ENCODE measurements around the gene EBF3.

The EBF3 gene

DNA sequence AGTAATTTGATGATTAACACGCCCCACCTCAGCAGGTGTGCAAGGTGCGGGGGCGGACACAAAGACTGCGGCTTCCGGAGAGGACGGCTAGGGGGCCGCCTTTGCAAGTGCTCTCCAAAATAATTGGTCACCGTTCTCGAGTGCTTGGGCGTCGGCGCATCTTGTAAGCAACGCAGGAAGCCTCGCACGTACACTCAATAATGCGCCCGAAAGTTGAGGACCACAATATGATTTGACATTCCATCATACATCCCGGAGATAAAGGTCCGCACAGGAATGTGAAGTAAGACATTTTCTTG, 114.7 kb downstream of the EBF3 start:
- no peak for DNase-seq

DNA sequence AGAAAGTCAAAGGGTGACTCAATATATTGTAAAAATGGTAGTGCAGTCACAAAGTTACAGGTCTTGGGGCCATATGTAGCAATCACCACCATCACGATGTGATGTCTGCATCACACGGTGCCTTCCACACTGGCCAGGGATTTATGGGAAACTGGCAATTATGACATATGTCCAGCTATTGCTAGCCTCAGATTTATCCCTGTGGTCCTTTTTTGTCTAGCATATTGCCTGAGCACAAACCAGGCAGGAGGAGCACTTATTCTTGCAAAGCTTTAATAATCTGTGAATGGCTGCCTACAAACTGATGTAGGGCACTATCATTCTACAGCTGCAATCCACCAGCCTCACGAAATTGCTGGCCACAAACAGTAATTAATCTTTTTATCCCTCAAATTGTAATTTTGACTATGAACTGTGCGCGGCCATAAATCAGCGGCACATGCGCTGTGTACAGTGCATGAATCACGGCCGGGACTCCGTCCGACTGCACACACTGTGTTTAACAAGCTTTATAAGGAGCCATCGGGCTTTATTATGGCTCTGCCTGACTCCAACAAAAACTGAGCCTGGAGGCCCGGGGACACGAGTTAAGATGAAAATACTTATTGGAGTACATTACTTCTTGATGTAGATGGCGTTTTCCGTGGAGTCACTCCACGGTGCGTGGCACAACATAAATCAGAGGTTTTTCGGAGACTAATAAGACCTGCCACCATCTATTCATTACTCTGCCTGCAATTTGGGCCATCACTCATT, 115.2 kb downstream of the EBF3 start:
- DNase-seq = no peak

DNA sequence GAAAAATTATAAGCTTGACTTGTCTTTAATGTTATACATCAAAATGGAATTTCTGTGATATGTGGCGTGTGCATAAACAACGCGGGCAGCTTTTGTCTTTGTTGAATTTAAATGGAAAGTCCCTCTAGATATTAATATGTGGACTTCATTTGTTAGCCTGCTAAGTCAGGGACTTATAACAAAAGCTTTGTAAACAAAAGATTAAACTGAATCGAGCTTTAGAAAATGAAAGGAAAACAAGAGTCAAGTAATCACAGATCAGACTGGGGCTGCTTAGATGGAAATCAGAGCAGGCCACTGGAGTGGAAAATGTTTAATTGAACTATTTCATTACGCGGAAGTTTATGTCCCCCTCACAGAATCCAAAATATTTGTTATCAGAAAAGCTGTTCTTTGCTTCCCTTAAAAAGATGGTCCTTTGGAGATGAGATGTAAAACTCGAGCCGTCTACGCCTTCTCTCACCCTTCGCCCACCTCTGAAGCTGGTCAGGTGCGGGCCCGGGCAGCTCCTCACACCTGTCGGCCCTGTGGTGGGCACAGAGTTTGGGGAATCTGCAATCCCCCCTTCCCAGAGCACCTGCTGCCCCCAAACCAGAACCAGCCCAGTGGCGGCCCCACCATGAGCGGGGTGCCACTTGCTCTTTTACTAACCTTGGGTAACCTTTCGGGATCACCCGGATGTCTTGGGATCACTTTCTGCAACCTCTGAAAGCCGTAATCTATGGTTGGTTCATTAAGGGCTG, 116.2 kb downstream of the EBF3 start:
- DNase-seq = no peak

DNA sequence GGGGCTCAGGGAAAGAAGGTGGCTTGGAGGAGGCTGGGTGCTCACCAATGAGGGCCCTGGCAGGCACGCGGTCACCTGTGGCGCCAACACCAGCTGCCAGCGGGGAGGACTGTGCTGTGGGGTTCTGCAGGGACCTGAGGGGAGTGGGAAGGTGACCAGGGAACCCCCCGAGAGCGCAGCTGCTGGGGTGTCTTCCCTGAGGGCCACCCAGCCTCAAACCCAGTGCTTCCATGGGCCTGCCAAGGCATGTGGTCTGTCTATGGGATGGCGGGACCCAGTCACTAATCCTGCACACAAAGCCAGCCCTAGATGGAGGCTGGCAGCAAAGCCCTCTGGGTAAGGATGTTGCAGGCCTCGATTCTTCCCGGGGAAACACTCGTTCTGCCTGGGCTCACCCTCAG, 117.1 kb downstream of the EBF3 start:
- DNase-seq = no peak

DNA sequence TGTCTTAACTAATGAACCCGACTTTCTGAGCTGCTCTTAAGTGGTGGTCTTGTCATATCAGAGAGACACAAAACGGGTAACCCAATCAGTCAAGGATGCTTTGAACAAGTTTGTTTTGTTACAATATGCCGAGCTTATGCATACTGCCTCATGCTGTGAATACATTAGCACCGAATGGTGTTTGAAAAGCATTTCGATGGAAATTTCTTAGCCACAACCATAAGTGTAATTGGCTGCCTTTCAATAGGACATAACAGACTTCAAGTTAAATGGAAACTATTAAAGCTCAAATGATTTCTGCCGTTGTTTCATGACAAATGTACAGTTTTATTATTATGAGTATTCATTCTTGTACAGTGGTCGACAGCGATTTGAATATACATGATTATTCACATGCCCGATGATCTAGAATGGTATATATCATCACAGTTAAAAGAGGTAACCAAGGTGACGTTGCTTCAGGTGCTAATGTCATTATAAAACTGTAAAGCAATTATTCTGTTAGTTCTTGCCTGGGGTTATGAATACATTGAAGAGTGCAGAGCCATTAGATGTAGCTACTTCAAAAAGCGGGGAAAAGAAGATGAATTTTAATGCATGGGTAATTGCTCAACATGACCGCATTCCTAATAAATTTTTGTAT, 118.8 kb downstream of the EBF3 start:
- no peak for DNase-seq

DNA sequence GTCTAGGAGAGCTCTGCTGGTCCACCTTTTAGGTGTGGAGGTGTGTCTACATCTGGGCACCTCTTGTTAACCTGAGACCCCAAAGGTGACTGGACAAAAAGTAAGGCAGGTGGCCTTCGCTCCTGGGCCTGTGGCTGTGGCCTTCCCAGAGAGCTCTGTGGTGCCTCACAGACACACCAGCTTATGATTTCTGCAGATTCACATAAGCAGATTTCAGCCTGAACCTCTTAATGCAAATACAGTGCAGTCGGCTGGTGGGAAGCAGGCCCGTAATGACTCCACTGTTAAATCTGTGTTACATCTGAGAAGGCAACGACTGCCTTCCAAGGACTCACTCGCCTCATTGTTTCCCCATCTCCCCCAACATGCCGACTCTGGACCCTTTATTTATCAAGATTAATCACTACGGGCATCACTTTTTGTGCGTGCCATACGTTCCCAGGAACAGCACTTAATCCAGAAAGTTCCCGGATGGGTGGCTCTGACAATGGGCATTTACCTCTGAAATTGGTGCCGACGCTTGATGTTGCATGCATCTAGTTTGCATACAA, 119.8 kb downstream of the EBF3 start:
- no peak for DNase-seq

DNA sequence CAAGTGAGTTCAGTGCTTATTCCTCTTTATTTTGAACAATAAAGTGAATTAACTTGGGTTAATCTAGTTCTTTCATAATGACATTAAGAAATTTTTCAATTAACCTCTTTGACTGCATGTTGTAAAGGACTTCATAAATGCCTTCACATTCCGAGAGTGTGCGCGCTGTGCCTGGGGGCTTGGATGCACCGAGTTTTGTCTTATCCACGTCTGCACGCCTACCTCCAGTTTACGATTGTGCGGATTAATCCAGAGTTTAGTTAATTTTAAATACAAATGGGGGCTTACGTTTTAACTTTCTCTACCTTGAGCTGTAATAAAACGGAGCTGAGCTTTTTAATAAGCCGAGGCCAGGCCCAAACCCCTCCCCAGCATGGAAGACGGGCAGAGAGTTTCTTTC, 120.4 kb downstream of the EBF3 start:
- no peak for DNase-seq

DNA sequence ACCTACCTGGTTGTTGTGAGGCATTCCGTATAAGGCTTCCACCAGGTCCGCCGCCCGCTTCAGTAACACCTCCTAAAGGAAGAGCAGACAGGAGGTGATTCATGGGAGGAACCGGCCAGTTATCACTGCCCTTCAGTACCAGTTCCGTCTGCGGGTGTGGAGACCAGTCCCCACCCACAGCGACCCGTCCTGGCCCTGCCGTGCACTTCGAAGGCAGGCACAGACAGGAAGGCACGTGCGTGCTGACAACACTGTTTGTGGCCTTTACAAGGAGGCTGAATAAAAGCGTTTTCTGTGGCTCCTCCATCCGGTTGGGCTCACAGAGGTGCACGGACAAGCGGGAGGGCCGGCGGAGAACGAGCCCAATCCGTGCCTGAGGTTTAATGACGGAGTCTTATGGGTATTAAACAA, 120.9 kb downstream of the EBF3 start:
- DNase-seq = no peak

DNA sequence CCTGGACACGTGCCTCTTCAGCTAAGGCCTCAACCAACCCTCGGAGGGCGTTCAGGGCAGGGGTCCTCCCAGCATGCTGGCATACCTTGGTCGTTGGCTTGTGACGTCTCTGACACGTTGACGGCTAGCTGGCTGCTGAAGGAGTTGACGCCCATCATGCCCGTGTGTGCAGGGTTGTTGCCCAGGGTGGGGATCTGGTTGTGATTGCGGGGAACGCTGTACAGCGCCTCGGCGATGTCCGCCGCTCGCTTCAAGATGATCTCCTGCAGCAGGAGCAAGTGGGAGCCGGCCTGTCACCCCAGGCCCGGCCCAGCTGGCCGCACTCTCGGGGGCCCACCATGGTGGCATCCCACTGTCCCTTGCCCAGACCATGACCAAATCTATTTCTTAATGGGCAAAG, 122.0 kb downstream of the EBF3 start:
- no peak for DNase-seq

DNA sequence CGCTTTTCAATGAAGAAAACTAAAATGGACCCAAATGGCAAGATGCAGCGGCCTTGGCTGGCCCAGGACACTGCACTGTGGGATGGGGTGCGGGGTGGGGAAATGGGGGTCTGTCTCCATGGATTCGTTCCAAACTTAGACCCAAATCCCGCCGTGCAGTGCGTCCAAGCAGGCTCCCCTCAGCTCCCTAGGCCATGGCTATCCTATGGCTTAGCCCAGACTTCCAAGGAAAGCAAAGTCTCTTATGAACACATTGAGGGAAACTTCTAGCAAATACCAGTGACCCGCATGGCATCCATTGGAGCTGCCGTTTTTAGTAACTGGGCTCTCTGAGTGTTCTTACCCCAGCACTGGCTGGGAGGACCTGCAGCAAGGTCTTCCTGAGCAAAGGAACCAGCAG, 122.5 kb downstream of the EBF3 start:
- DNase-seq = no peak

DNA sequence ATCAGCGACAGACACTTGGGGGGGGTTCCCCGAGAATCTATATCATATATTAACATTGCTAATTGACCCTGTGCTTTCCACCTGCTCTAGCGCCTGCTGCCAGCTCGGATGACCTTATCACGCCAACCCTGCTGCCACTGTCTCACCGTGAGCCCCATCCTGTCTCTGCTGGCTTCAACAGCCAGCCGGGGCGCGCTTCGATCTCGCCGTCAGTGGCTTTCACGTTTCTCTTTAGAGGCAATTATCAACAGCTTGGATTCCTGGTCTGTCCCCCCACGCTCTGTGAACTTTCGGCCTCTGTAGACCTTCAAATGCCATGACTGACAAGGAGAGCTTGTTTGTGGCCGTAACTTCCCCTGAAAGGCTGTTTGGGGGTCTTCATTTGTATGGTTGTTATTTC, 123.0 kb downstream of the EBF3 start:
- no peak for DNase-seq

DNA sequence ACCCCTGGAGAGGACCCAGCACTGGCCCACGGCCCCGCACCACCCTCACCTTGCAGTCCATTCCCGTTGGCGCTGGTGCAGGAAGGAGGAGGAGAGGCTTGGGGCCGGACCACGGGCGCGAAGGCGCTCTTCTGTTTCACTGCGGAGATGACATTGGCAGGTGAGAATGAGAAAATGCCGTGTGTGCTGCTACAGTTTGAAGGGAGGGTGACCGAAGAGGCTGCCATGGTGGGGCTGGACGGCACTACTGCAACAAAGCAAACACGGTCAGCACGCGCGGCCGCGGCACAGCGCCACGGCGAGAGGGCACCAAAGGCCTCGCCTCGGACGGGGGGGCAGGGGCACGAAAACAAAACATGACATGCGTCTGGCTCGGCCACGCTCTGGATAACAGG, 123.9 kb downstream of the EBF3 start:
- DNase-seq = no peak

DNA sequence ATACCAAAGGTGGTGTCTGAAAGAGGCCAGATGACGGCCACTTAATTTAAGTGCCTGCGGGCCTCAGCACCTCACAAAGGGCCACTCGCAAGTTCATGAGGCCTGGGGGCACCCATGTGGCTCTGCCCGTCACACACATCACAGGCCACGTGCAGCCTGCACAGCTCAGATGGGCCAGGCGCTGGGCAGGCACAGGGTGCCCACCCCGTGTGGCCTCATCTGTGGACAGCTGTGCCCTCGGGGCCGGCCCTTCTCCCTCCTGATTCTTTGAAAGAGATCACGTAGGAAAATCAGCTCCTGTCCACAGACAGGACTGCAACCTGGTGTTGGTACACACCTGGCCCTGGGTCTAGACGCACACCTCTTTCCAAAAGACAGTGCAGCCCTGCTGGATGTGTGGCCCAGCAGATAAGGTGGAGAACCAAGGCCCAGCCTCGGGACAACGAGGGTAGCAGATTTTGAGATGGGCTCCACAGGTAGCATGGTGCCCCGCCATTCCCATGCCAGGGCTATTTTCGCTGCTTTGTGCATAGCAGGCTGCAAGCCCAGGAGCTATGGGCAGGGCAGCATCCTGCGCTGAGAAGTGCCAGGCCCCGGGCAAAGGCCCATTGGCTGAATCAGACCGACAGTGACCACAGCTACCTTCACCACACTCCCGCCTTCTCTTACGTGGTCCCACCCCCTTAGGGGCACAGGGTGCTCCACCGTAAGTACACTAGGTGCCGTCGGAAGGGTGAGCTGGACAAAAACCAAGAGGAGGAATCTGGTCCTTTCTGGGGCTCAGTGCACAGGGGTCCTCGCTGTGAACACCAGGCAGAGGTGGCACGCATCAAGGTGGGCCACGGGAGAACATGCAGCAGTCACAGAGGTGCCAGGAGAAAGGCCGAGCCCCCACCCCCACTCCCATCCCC, 124.5 kb downstream of the EBF3 start:
- no peak for DNase-seq

DNA sequence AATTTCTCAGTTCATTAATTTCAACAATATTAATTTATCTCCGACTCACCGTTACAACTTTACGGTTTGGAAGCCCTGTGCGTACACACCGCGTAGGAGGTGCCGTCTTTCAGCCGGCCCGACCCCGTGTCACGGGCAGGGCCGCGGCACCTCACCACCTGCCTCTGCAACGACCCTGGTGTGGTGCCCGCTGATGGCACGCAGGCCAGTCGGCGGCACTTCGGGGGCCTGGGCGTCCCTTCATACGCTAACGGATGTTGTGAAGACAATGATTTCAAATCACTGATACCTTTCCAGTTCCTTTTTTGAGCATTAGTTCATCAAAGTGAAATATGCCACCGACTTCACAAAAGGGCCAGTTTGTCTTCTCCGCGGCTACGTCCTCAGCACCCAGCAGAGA, 125.3 kb downstream of the EBF3 start:
- no peak for DNase-seq

DNA sequence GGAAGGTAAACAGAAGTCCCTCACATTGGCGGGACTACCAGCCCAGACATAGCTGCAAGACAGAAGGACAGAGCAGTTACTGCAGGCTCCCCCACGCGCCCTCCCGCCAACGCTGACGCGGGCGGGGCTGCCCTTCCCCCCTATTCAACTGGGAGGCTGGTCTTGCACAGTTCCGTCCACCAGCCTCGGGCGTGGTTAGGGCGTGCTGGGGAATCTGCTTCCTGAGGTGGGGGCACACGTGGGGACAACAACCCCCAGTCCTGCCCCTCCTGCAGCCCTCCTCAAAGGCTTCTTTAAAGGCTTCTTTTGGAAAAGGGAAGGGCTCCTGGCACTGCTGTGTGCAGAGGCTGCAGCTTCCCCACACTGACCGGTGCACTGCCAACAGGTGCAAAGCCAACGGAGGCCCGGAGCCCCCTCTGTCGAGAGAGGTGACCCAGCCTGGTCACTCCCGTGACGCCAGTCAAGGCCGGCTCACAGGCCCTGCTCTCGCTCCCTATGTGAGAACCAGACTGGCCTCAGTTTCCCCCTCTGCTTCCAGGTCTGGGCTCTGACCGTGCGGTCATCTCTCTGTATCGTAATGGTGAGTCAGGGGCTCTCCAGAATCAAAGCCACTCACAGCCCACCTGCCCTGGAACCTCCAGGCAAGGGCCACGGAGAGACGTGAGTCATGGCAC, 126.0 kb downstream of the EBF3 start:
- DNase-seq = no peak

DNA sequence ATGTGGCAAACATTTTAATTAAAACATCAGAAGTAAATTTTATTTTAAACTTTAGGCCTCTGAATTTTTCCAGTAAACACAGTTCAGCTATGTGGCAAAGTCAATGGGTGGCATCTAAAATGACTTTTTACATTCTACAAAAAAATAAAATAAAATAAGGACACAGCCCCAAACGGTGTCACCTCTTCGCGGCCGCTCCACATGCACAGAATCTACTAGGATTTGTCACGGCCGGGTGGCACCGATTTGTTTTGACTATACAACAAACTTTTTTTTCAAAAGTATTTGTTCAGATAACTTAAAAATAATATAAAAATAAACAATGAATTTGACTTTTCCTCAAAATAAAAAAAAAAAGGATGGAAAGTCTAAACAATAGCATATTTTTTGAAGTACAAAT, 127.8 kb downstream of the EBF3 start:
- DNase-seq = no peak

DNA sequence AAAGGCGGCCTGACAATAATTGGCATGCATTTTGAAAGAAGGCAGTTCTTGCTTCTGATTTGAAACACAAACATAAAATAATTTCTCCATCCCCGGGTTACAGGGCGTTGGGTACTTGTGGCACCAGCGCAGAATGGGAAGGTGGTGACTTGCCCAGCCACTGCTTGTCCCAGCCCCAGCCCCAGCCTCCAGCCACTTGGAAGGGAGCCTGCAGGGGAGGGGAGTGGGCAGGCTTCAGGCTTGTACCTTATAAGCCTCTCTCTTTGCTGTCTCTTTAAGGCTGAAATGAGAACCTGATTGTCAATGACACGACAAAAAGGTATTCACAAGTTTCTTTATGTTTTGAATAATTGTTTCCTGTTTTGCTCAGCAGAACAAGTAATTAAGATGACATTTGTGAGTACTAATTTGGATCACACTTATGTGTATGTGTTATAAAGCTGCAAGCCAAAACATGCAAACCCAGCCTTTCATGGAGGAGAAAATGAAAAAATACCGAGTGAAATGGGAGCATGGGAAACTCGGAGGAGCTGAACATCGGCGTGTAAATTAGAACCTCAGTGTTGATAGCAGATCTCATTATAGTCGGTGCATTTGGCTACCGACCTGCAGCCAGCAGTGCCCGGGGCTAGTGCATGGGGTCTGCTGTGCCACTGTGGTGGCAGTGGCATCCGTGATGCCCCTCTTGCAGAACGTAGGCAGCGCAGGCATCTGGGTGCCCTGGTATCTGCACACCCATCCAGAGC, 129.9 kb downstream of the EBF3 start:
- DNase-seq = no peak

DNA sequence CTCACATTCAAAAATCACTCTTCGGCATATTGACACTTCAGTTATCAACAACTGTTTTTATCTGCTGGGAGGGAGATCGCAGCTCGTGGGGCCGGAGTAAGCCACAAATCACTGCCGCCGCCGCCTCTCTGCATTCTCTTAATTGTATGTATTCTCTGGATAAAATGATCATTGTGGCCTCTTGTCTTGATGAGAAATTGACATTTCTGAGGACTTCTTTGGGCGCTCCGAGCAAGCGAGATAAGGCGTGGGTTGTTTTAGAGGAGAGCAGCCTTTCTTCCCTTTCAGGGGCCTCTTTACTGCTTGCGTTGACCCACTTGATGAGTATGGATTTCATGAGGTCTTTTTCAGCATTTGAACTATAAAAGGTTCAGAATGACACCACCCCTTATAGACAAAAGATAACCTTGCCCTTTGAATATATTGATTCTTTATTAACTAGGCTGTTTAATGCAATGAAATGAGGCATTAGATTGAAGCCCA, 130.6 kb downstream of the EBF3 start:
- no peak for DNase-seq

DNA sequence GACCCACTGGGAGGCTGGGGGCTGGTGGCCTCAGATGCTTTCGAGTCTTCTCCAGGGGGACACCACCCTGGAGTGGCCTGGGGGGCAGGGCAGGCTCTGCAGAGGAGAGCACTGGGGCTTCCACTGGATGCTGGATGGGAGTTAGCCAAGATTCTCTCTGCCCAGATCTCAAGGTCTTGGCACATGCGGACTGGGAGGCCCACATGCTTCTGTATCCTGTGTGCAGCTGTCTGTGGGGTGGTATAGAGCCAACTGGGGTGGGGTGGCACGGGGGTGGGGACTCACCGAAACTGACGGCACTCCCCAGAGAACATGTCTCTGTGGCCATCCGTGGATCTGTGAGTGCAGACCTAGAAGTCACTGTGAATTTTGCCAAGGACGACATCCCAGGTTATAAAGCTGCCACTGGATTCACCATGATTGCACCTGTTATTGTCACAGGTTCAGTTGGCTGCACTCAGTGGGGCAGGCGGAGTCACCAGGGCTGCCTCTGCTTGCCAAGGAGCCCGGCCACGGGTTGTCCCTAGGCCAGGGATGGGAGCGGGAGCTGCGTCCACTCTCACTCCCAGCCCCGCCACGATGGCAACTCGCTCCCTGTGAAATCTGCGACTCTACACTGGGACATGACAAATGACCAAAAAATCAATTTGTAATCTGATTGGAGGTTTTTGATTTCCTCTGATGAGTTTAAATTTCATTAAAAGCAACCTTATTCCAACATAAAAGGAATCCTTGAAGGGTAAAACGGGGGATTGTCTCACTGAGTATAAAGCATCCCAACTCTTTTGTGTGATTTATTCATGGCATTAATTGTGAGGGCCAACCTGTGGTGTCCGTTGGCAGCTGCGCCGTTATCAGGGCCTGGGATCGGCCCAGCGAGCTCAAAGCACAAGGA, 131.3 kb downstream of the EBF3 start:
- DNase-seq = no peak

DNA sequence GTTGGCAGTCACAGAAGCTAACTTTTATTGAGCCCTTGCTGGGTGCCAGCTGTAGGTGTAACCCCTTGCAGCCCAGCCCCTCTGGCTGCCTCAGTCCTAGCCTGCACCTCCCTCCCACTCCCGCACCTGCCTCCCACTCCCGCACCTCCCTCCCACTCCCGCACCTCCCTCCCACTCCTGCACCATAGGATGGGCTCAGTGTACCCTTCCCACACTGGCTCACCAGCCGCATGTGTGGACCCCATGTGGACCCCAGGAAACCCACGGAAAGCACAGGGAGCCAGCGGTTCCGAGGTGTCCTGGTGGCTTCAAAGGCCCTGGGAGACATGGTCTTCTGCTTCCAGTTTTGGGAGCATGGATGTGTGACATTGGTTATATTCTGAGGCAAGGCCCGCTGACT, 132.9 kb downstream of the EBF3 start:
- no peak for DNase-seq

Measured in activated CD4-positive, alpha-beta T cell treated with anti-CD3 and anti-CD28 coated beads, Interleukin-2, Interleukin-6, amounts not matched to agents 100 ng/mL and 50 ng/mL, durations not matched to agents 16 hours and 8 hours (primary cell).